ENCODE results near the gene XXYLT1. TPM values are rescaled to one million over a fixed set of nuclear protein-coding genes. Genes with fewer than 3 reads are reported as not detected.

Gene XXYLT1
- total RNA-seq, 1 donor from 2014 or later: 9.8 TPM

- Histone ChIP-seq H3K36me3 (no peaks in the 10 kb centered on the region), H3K27me3 (no peaks in the 10 kb centered on the region), H3K27ac (peak overlapping the region; percentile 15), H3K4me3 (peak overlapping the region; percentile 24), H3K9me3 (no peaks in the 10 kb centered on the region), H3K4me1 (peaks cover 53% of the 10 kb centered on the region)
- DNase-seq (no peak), ATAC-seq (peak; percentile 45)
- intact Hi-C loops (cut with DNase I): no loop called here
- no peak for TF ChIP-seq CTCF (IDR thresholded peaks at IDR 0.05)
These were observed 123.3 kb downstream of the XXYLT1 start for GRCh38 chr3:195147649-195148080.

- Histone ChIP-seq H3K4me3 (no peak overlapping the region), H3K4me1 (peaks cover 45% of the 10 kb centered on the region), H3K27me3 (no peaks in the 10 kb centered on the region), H3K9me3 (no peaks in the 10 kb centered on the region), H3K27ac (peak overlapping the region; percentile 15), H3K36me3 (no peaks in the 10 kb centered on the region)
- no peak for ATAC-seq
- intact Hi-C loops (cut with DNase I): no loop called here
- no peak for DNase-seq
- no peak for TF ChIP-seq CTCF (IDR thresholded peaks at IDR 0.05)
These were observed 124.8 kb downstream of the XXYLT1 start for GRCh38 chr3:195146131-195146530.

DNA sequence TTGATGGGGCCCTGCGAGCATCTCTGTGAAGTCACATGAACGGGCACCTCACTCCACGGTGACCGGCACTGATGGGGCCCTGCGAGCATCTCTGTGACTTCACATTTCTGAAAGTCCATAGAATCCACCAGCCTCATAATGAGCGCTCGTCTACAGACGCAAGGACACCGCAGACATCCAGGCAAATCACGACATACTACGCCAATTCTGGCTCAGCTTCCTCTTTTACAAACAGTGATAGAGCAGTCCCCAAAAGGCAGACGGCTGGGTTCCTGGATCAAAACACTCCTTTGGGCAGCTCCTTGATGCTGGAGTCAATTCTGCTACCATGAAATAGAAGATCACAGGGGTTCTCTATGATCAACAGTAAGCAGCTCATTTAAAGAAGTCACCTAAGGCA is 125.4 kb downstream of the XXYLT1 start:
- ATAC-seq: no peak
- intact Hi-C loops (cut with DNase I): no loop called here
- no peak for TF ChIP-seq CTCF (IDR thresholded peaks at IDR 0.05)
- Histone ChIP-seq H3K4me1 (peaks cover 41% of the 10 kb centered on the region), H3K36me3 (no peaks in the 10 kb centered on the region), H3K27me3 (no peaks in the 10 kb centered on the region), H3K27ac (no peak overlapping the region), H3K4me3 (no peak overlapping the region), H3K9me3 (no peaks in the 10 kb centered on the region)
- no peak for DNase-seq

- no peaks in the 10 kb centered on the region for H3K27me3 ChIP-seq
- TF ChIP-seq CTCF (IDR thresholded peaks at IDR 0.05): no peak
- H3K9me3 ChIP-seq: no peaks in the 10 kb centered on the region
- no peak overlapping the region for H3K27ac ChIP-seq
- no peak overlapping the region for H3K4me3 ChIP-seq
- ATAC-seq (no peak), DNase-seq (no peak)
- H3K36me3 ChIP-seq: no peaks in the 10 kb centered on the region
- intact Hi-C loops (cut with DNase I): no loop called here
- peaks cover 19% of the 10 kb centered on the region for H3K4me1 ChIP-seq
These were observed 127.7 kb downstream of the XXYLT1 start for GRCh38 chr3:195143221-195143620.

- Histone ChIP-seq H3K9me3 (no peaks in the 10 kb centered on the region), H3K27me3 (no peaks in the 10 kb centered on the region), H3K4me3 (no peak overlapping the region), H3K27ac (no peak overlapping the region), H3K36me3 (no peaks in the 10 kb centered on the region), H3K4me1 (peaks cover 14% of the 10 kb centered on the region)
- TF ChIP-seq CTCF (IDR thresholded peaks at IDR 0.05): no peak
- intact Hi-C loops (cut with DNase I): no loop called here
- DNase-seq (no peak), ATAC-seq (no peak)
These were observed 128.4 kb downstream of the XXYLT1 start for GRCh38 chr3:195142519-195142918.
